ENCODE results near the gene SLC39A13. TPM values are rescaled to one million over a fixed set of nuclear protein-coding genes. Genes with fewer than 3 reads are reported as not detected.

Gene SLC39A13
- total RNA-seq, 2 experiments from 2014 or later: 36.6 to 39.2 TPM

DNA sequence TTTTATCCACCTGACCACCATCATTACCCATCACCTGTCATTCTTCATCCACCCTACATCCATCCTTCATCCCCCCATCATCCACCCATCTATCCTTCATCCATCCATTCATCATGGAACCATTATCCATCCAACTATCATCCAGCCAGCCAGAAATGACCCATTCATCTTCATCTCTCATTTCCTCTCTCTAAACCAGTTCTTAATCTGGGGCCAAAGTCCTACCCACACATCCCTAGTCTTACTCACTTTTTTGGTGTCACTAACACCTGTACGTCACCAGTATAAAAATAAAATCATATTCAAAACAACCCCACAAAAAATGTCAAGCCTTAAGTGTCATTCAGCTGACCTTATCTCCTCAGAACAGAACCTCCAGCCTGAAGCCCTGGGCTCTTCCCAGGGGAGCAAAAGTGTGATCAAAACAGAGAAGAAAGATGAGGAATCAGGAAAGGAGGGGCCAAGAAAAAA is 42.3 kb upstream of the SLC39A13 start:
- no peaks in the 10 kb centered on the region for H3K36me3 ChIP-seq (ENCODE audit: insufficient read depth, low read length)
- no peak overlapping the region for H3K4me3 ChIP-seq (ENCODE audit: low read length)
- ChIA-PET POLR2A (no interaction called here), CTCF (no interaction called here)
- no peak for DNase-seq
- Mint-ChIP-seq H3K4me1 (ENCODE audit: low read depth) (peaks cover 2% of the 10 kb centered on the region), H3K27me3 (no peaks in the 10 kb centered on the region), H3K36me3 (ENCODE audit: low read depth) (no peaks in the 10 kb centered on the region), H3K27ac (no peak overlapping the region), H3K9me3 (no peaks in the 10 kb centered on the region), H3K4me3 (no peak overlapping the region)
- peaks cover 2% of the 10 kb centered on the region for H3K4me1 ChIP-seq (ENCODE audit: insufficient read depth, low read length)
- no peak for TF ChIP-seq CTCF (IDR thresholded peaks at IDR 0.05)
- H3K27ac ChIP-seq (ENCODE audit: low read depth in 1 of 2, low read length in 2 of 2): no peak overlapping the region
- no peaks in the 10 kb centered on the region for H3K9me3 ChIP-seq (ENCODE audit: control insufficient read depth in 1 of 2, insufficient read depth in 1 of 2, low read length in 2 of 2)
- ATAC-seq (ENCODE audit: poor library complexity): no peak
- intact Hi-C loops (cut with DNase I, micrococcal nuclease): no loop called here
- H3K27me3 ChIP-seq (ENCODE audit: control insufficient read depth in 1 of 2, insufficient read depth in 2 of 2, low read length in 2 of 2): no peaks in the 10 kb centered on the region

- CTCF ChIA-PET: interaction anchor here (6.1 kb wide), 1 partner anchor 42 kb away, joined by 43 read pairs; no protein-coding TSS in a partner anchor
- H3K27me3 ChIP-seq (ENCODE audit: control insufficient read depth in 1 of 2, insufficient read depth in 2 of 2, low read length in 2 of 2): no peaks in the 10 kb centered on the region
- POLR2A ChIA-PET: no interaction called here
- H3K27ac Mint-ChIP-seq: no peak overlapping the region
- no peaks in the 10 kb centered on the region for H3K36me3 ChIP-seq (ENCODE audit: insufficient read depth, low read length)
- no peak overlapping the region for H3K4me3 ChIP-seq (ENCODE audit: low read length)
- intact Hi-C loops (cut with DNase I, micrococcal nuclease): loop anchor here in 1 of 2 experiments (5.0 kb wide), 1 partner anchor 483 kb away; no protein-coding TSS in a partner anchor
- no peak for TF ChIP-seq CTCF (IDR thresholded peaks at IDR 0.05)
- no peaks in the 10 kb centered on the region for H3K9me3 Mint-ChIP-seq
- H3K4me1 ChIP-seq (ENCODE audit: insufficient read depth, low read length): peaks cover 10% of the 10 kb centered on the region
- H3K27ac ChIP-seq (ENCODE audit: low read depth in 1 of 2, low read length in 2 of 2): no peak overlapping the region
- H3K4me3 Mint-ChIP-seq: no peak overlapping the region
- no peaks in the 10 kb centered on the region for H3K36me3 Mint-ChIP-seq (ENCODE audit: low read depth)
- no peaks in the 10 kb centered on the region for H3K27me3 Mint-ChIP-seq
- H3K4me1 Mint-ChIP-seq (ENCODE audit: low read depth): no peaks in the 10 kb centered on the region
- ATAC-seq (ENCODE audit: poor library complexity): no peak
- H3K9me3 ChIP-seq (ENCODE audit: control insufficient read depth in 1 of 2, insufficient read depth in 1 of 2, low read length in 2 of 2): no peaks in the 10 kb centered on the region
- no peak for DNase-seq
These were observed 38.7 kb upstream of the SLC39A13 start for GRCh38 chr11:47369676-47370075.

DNA sequence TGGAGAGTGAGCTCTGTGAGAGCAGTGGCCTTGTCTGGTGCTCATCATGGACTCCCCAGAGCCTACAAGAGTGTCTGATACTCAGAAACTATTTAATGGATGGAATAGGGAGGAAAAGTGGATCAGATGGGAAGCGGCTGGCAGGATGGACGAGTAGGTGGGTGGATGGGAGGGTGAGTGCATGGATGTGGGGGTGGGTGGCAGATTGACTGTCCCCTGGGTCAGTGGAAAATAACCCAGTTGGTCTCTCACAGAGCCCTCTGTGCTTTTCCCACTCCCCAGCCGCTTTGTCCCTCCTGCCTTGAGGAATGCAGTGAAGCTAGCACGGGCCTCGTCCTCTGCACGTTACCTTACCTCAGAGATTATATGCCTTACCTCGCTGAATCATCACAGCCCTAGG is 36.0 kb upstream of the SLC39A13 start:
- Mint-ChIP-seq H3K9me3 (no peaks in the 10 kb centered on the region), H3K36me3 (ENCODE audit: low read depth) (no peaks in the 10 kb centered on the region), H3K27ac (no peak overlapping the region), H3K4me3 (no peak overlapping the region), H3K4me1 (ENCODE audit: low read depth) (no peaks in the 10 kb centered on the region), H3K27me3 (no peaks in the 10 kb centered on the region)
- no peaks in the 10 kb centered on the region for H3K9me3 ChIP-seq (ENCODE audit: control insufficient read depth in 1 of 2, insufficient read depth in 1 of 2, low read length in 2 of 2)
- ChIA-PET CTCF (interaction anchor here (1.4 to 6.1 kb wide), 2 partner anchors 30 to 39 kb away, joined by 4 to 43 read pairs; no protein-coding TSS in a partner anchor), POLR2A (no interaction called here)
- H3K4me1 ChIP-seq (ENCODE audit: insufficient read depth, low read length): peaks cover 10% of the 10 kb centered on the region
- intact Hi-C loops (cut with DNase I, micrococcal nuclease): loop anchor here in 1 of 2 experiments (5.0 kb wide), 1 partner anchor 480 kb away; no protein-coding TSS in a partner anchor
- ATAC-seq (ENCODE audit: poor library complexity) (no peak), DNase-seq (no peak)
- no peaks in the 10 kb centered on the region for H3K36me3 ChIP-seq (ENCODE audit: insufficient read depth, low read length)
- no peaks in the 10 kb centered on the region for H3K27me3 ChIP-seq (ENCODE audit: control insufficient read depth in 1 of 2, insufficient read depth in 2 of 2, low read length in 2 of 2)
- no peak for TF ChIP-seq CTCF (IDR thresholded peaks at IDR 0.05)
- no peak overlapping the region for H3K27ac ChIP-seq (ENCODE audit: low read depth in 1 of 2, low read length in 2 of 2)
- no peak overlapping the region for H3K4me3 ChIP-seq (ENCODE audit: low read length)

All from CD4-positive, alpha-beta T cell (primary cell).